Measurements from ENCODE around the gene ERC2.

GRCh38 chr3:55939287-55939686 is 529.0 kb downstream of the ERC2 start:
- TF ChIP-seq CTCF (IDR thresholded peaks at IDR 0.05) = no peak
- no peak for TF ChIP-seq TP53 (CRISPR knock-in tag; IDR thresholded peaks at IDR 0.05)
- no peak for TF ChIP-seq HOXA7 (CRISPR knock-in tag; IDR thresholded peaks at IDR 0.05)
- TF ChIP-seq ATOH8 (CRISPR knock-in tag; IDR thresholded peaks at IDR 0.05; ENCODE audit: low read depth) = no peak
- no peak for TF ChIP-seq HDAC2 (IDR thresholded peaks at IDR 0.05)
- no peak for TF ChIP-seq POLR2A (IDR thresholded peaks at IDR 0.05; ENCODE audit: low read length)
- no peak for TF ChIP-seq EP300 (IDR thresholded peaks at IDR 0.05)
- TF ChIP-seq CEBPB (IDR thresholded peaks at IDR 0.05) = no peak
- TF ChIP-seq RCOR1 (IDR thresholded peaks at IDR 0.05; ENCODE audit: low read depth, low read length) = no peak
- no peak for TF ChIP-seq SMC3 (IDR thresholded peaks at IDR 0.05)
- no peak for TF ChIP-seq BHLHE40 (IDR thresholded peaks at IDR 0.05; ENCODE audit: low read depth, low read length)
- no peak for TF ChIP-seq PBX3 (IDR thresholded peaks at IDR 0.05)
- TF ChIP-seq MAZ (IDR thresholded peaks at IDR 0.05; ENCODE audit: borderline replicate concordance, low read depth, low read length) = no peak
- no peak for TF ChIP-seq CHD4 (IDR thresholded peaks at IDR 0.05; ENCODE audit: borderline replicate concordance)
